IMR-90 (cell line): ENCODE results near the gene ASPHD2. TPM values are rescaled to one million over a fixed set of nuclear protein-coding genes. Genes with fewer than 3 reads are reported as not detected.

ENCODE experiments used
- ATAC-seq: fragments of 200-7000 bp; cut with Tn5 transposase; 2 replicates; pipeline ENCODE4 v1.9.1; 2020; ENCODE audit warnings: low read depth, mild to moderate bottlenecking, moderate library complexity
- BruUV-seq: library from RNA; stranded (reverse); fragments of 400-500 nt; replicated peaks from 2 replicates; lab custom pipeline; 2021; lab: Mats Ljungman, UMichigan
- CTCF ChIA-PET: fragments of 300-600 bp; formaldehyde crosslinking; extraction: SDS; loops from one replicate; lab custom pipeline; 2021; ENCODE audit warnings: antibody characterized with exemption; lab: Yijun Ruan, JAX
- POLR2A ChIA-PET: fragments of 300-600 bp; sonication (Branson Sonifier 250); formaldehyde crosslinking; loops from one replicate; lab custom pipeline; 2022; ENCODE audit warnings: antibody characterized with exemption; ENCODE audit not compliant: unreplicated experiment; lab: Charles Lee
- DNase-seq: peaks from one replicate; pipeline ENCODE4 v3.0.0; 2013
- H2AFZ ChIP-seq: replicated peaks from 2 replicates; pipeline ENCODE3; 2013; ENCODE audit warnings: low read length, mild to moderate bottlenecking; ENCODE audit not compliant: poor library complexity
- H2AK5ac ChIP-seq: 2 replicates; pipeline ENCODE4 v1.6.1; 2013; ENCODE audit warnings: low read depth, low read length, inconsistent platforms
- H2AK9ac ChIP-seq: replicated peaks from 2 replicates; pipeline ENCODE3; 2013; ENCODE audit warnings: mild to moderate bottlenecking, low read depth, low read length, moderate library complexity; ENCODE audit not compliant: poor library complexity
- H2BK120ac ChIP-seq: 2 replicates; pipeline ENCODE4 v1.6.1; 2013; ENCODE audit warnings: low read depth, low read length, inconsistent platforms
- H2BK15ac ChIP-seq: 3 replicates; pipeline ENCODE4 v1.6.1; 2013; ENCODE audit warnings: low read depth, low read length, inconsistent platforms
- H2BK20ac ChIP-seq: 2 replicates; pipeline ENCODE4 v1.6.1; 2013; ENCODE audit warnings: low read depth, mild to moderate bottlenecking, inconsistent platforms, low read length, moderate library complexity
- H2BK5ac ChIP-seq: 2 replicates; pipeline ENCODE4 v1.6.1; 2013; ENCODE audit warnings: mild to moderate bottlenecking, low read depth, low read length, inconsistent platforms; ENCODE audit not compliant: poor library complexity, severe bottlenecking
- H3K14ac ChIP-seq: replicated peaks from 2 replicates; pipeline ENCODE4 v1.6.1; 2013; ENCODE audit warnings: low read depth, low read length, inconsistent platforms
- H3K18ac ChIP-seq: 2 replicates; pipeline ENCODE4 v1.6.1; 2013; ENCODE audit warnings: low read depth, low read length, control low read depth
- H3K23ac ChIP-seq: 2 replicates; pipeline ENCODE4 v1.6.1; 2013; ENCODE audit warnings: low read depth, low read length, inconsistent platforms
- H3K27ac ChIP-seq: 2 replicates; pipeline ENCODE4 v1.5.1; 2013; ENCODE audit warnings: mild to moderate bottlenecking, control low read depth, low read length; ENCODE audit not compliant: insufficient read depth
- H3K27me3 ChIP-seq: 2 replicates; pipeline ENCODE4 v1.6.1; 2013; ENCODE audit warnings: low read length; ENCODE audit not compliant: control insufficient read depth, insufficient read depth
- H3K36me3 ChIP-seq: 2 replicates; pipeline ENCODE4 v1.6.1; 2013; ENCODE audit warnings: low read length, mixed read lengths; ENCODE audit not compliant: control insufficient read depth, insufficient read depth
- H3K4ac ChIP-seq: 2 replicates; pipeline ENCODE4 v1.6.1; 2013; ENCODE audit warnings: low read depth, low read length, inconsistent platforms
- H3K4me1 ChIP-seq: 2 replicates; pipeline ENCODE4 v1.6.1; 2013; ENCODE audit warnings: low read length, mixed read lengths; ENCODE audit not compliant: control insufficient read depth, insufficient read depth
- H3K4me2 ChIP-seq: 2 replicates; pipeline ENCODE4 v1.6.1; 2013; ENCODE audit warnings: low read depth, mild to moderate bottlenecking, control low read depth, low read length, moderate library complexity
- H3K4me3 ChIP-seq: 2 replicates; pipeline ENCODE4 v1.5.1; 2013; ENCODE audit warnings: low read depth, mild to moderate bottlenecking, control low read depth, low read length, moderate library complexity; ENCODE audit not compliant: insufficient read depth
- H3K56ac ChIP-seq: 2 replicates; pipeline ENCODE4 v1.6.1; 2013; ENCODE audit warnings: low read length, inconsistent platforms; ENCODE audit not compliant: insufficient read depth; ENCODE audit errors: extremely low read depth
- H3K79me1 ChIP-seq, 2 experiments: 2 replicates each; pipeline ENCODE4 v1.6.1; 2013; ENCODE audit warnings: low read length in 2 of 2, inconsistent platforms in 1 of 2, low read depth in 1 of 2
- H3K9ac ChIP-seq: 2 replicates; pipeline ENCODE4 v1.6.1; 2013; ENCODE audit warnings: low read depth, low read length, control low read depth
- H3K9me1 ChIP-seq: 2 replicates; pipeline ENCODE4 v1.6.1; 2013; ENCODE audit warnings: low read length, inconsistent platforms; ENCODE audit not compliant: insufficient read depth
- H3K9me3 ChIP-seq: 2 replicates; pipeline ENCODE4 v1.6.1; 2013; ENCODE audit warnings: low read length; ENCODE audit not compliant: control insufficient read depth, insufficient read depth
- H4K20me1 ChIP-seq: 2 replicates; pipeline ENCODE4 v1.6.1; 2013; ENCODE audit warnings: low read length, inconsistent platforms; ENCODE audit not compliant: insufficient read depth
- H4K5ac ChIP-seq: 2 replicates; pipeline ENCODE4 v1.6.1; 2013; ENCODE audit warnings: mild to moderate bottlenecking, low read depth, low read length, control low read depth
- H4K8ac ChIP-seq, 2 experiments: 2 replicates each; pipeline ENCODE4 v1.6.1; 2013; ENCODE audit warnings: low read depth in 2 of 2, low read length in 2 of 2, control low read depth in 1 of 2, inconsistent platforms in 1 of 2
- H4K91ac ChIP-seq: 2 replicates; pipeline ENCODE4 v1.6.1; 2013; ENCODE audit warnings: low read depth, low read length, inconsistent platforms; ENCODE audit not compliant: insufficient read depth
- CEBPB ChIP-seq: IDR thresholded peaks from 2 replicates; pipeline ENCODE4 v1.6.1; 2012; ENCODE audit warnings: low read depth, low read length, improper control_type of control experiment
- MAZ ChIP-seq: IDR thresholded peaks from 2 replicates; pipeline ENCODE4 v1.6.1; 2012; ENCODE audit warnings: low read depth, mild to moderate bottlenecking, low read length, improper control_type of control experiment, moderate library complexity, borderline replicate concordance
- WGBS, 2 experiments: methylation state at CpG; one replicate each; pipeline versions ENCODE4 v1.1.5 to v1.1.7; 2013; ENCODE audit warnings: missing lambda C conversion rate in 2 of 2; ENCODE audit not compliant: insufficient read length in 1 of 2; ENCODE audit errors: extremely low coverage in 2 of 2; 5-methylcytosine and 5-hydroxymethylcytosine counted together
- dilution Hi-C: fragments of 300-500 bp; cut with HindIII; formaldehyde crosslinking; loops from one replicate; pipeline ENCODE4 v1.14.3; 2018; ENCODE audit warnings: low sequenced_read_pairs; ENCODE audit not compliant: unreplicated experiment
- in situ Hi-C: fragments of 300-500 bp; cut with MboI; formaldehyde crosslinking; loops from 3 replicates; pipeline ENCODE4 v1.14.3; 2019; ENCODE audit warnings: low sequenced_read_pairs, inconsistent platforms, mixed read lengths
- intact Hi-C: fragments of 100-400 bp; cut with micrococcal nuclease; formaldehyde crosslinking; loops from 2 replicates; pipeline ENCODE4 v1.10.0; 2022
- polyA plus RNA-seq, 3 experiments: library from polyadenylated mRNA; depleted of rRNA; stranded (reverse); fragments of >200 nt; gene quantifications; 2 replicates each; pipeline ENCODE4 v1.2.3, GENCODE V29; 2012; ENCODE audit warnings: low replicate concordance in 1 of 3
- total RNA-seq: library from RNA; depleted of rRNA; stranded (reverse); fragments of >200 nt; gene quantifications from 2 replicates; pipeline ENCODE4 v1.2.3, GENCODE V29; 2012

The ASPHD2 gene
- total and polyA plus RNA-seq, 2 of the 4 experiments (the other 2 are of a cell fraction): 1.3 to 1.4 TPM

DNA sequence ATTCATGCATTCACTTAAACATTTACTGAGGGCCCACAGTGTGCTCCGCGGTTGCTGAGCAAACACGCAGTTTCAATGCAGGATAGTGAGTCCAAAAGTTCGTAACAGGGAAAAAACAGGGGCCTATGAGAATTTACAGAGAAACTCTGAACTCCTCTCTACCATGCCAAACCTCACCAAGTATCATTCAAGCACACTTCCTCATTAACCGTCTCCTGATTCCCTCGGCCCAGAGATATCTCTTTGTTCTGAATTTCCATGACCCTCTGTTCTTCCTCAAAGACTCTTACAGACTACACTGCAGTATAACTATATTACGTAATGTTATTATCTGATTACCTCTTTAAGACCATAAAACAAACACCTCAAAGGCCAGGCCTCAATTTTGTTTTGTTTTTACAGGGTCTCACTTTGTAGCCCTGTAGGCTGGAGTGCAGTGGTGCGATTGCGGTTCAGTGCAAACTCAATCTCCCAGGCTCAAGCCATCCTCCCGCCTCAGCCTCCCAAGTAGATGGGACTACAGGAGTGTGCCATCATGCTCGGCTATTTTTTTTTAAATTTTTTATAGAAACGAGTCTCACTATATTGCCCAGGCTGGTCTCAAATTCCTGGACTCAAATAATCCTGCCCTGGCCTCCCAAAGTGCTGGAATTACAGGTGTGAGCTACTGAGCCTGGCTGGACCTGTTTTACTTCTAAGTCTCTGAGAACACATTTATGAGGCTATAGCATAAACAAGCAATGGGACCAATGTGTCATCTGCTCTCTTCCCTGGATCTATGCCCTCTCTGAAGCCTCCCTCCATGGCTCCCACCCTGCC is 50.9 kb downstream of the ASPHD2 start:
- Histone ChIP-seq H2BK120ac (no peak overlapping the region), H2BK20ac (no peak overlapping the region), H3K18ac (no peak overlapping the region), H4K8ac (no peak overlapping the region), H3K4me1 (peaks cover 12% of the 10 kb centered on the region), H3K4ac (no peak overlapping the region), H3K9ac (no peak overlapping the region), H3K23ac (no peak overlapping the region), H3K79me1 (peaks cover 31 to 64% of the 10 kb centered on the region in 2 experiments), H2AK5ac (no peak overlapping the region), H2BK5ac (no peak overlapping the region), H3K27ac (no peak overlapping the region), H2BK15ac (no peak overlapping the region), H4K5ac (no peak overlapping the region), H2AFZ (no peak overlapping the region), H3K56ac (no peak overlapping the region), H2AK9ac (no peak overlapping the region), H3K14ac (no peak overlapping the region), H4K91ac (no peak overlapping the region), H3K4me3 (no peak overlapping the region), H3K9me1 (peaks cover 3% of the 10 kb centered on the region; the same call in 1 of the 2 replicates), H4K20me1 (no peaks in the 10 kb centered on the region), H3K36me3 (peaks cover 12% of the 10 kb centered on the region), H3K9me3 (no peaks in the 10 kb centered on the region), H3K27me3 (no peaks in the 10 kb centered on the region), H3K4me2 (no peak overlapping the region)
- ATAC-seq: no peak
- BruUV-seq: no TSS peak
- POLR2A ChIA-PET: no interaction called here
- dilution Hi-C loops (no loop called here), intact Hi-C loops (no loop called here), in situ Hi-C loops (no loop called here)
- 80% methylated on average over 1 of the region's 12 CpGs; no CpG with 5 or more reads in 1 of the 2 experiments for WGBS, 2 experiments
- TF ChIP-seq MAZ (no peak), CEBPB (peak; percentile 73)
- CTCF ChIA-PET: no interaction called here
- DNase-seq: no peak
